Osteocyte (in vitro differentiated cells): ENCODE data around the gene DGKZ. TPM values are rescaled to one million over a fixed set of nuclear protein-coding genes. Genes with fewer than 3 reads are reported as not detected.
A peak's percentile ranks its signal among the peaks of the same experiment; 100 is the strongest.

Experiments used
- DNase-seq: peaks from one replicate; pipeline ENCODE4 v3.0.0; 2021; ENCODE audit warnings: mixed read lengths; ENCODE audit not compliant: unreplicated experiment; ENCODE audit errors: extremely low spot score
- H3K27ac Mint-ChIP-seq: one replicate; pipeline ENCODE4 v1.8.0; 2021; ENCODE audit warnings: mild to moderate bottlenecking, mixed read lengths; ENCODE audit not compliant: unreplicated experiment
- H3K27me3 Mint-ChIP-seq: one replicate; pipeline ENCODE4 v1.8.0; 2021; ENCODE audit warnings: mixed read lengths; ENCODE audit not compliant: unreplicated experiment
- H3K36me3 Mint-ChIP-seq: one replicate; pipeline ENCODE4 v1.8.0; 2021; ENCODE audit warnings: mixed read lengths; ENCODE audit not compliant: unreplicated experiment
- H3K4me1 Mint-ChIP-seq: one replicate; pipeline ENCODE4 v1.8.0; 2021; ENCODE audit warnings: mixed read lengths; ENCODE audit not compliant: unreplicated experiment
- H3K4me3 Mint-ChIP-seq: one replicate; pipeline ENCODE4 v1.8.0; 2021; ENCODE audit warnings: mild to moderate bottlenecking, moderate library complexity, mixed read lengths; ENCODE audit not compliant: unreplicated experiment
- H3K9me3 Mint-ChIP-seq: one replicate; pipeline ENCODE4 v1.8.0; 2021; ENCODE audit warnings: mixed read lengths; ENCODE audit not compliant: unreplicated experiment
- total RNA-seq: library from RNA; stranded (reverse); gene quantifications from 2 replicates; pipeline ENCODE4 v1.2.1, GENCODE V29; 2021
- TF ChIP-seq, protein P1 (sequence below): fragments of 200-600 bp; sonication (generic); IDR thresholded peaks from 2 replicates; pipeline ENCODE4 v1.5.0; 2021; ENCODE audit warnings: antibody characterized with exemption, mild to moderate bottlenecking, moderate library complexity

DGKZ gene
- total RNA-seq, 1 donor from 2014 or later = 49.9 TPM

DNA sequence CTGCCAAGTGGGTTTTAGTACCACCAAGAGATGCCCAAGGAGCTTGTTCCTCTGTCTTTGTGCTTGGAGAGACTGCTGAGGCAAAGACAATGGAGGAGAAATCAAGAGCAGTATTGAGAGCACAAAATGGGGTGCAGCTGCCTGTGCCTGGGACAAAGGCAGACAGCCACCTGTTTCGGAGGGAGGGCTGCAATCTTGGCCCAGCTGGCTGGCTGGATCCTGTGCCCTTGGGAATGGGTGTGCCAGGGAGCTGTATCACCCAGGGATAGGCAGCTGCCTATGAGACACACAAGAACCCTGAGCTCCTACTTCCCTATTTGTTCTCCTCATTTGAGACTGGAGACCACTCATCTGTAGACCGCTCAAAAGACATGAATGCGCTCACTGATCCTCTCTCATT lies 67.6 kb downstream of the DGKZ start:
- Mint-ChIP-seq H3K36me3 (peaks cover 30% of the 10 kb centered on the region), H3K4me3 (no peak overlapping the region), H3K27ac (no peak overlapping the region), H3K27me3 (no peaks in the 10 kb centered on the region), H3K4me1 (no peaks in the 10 kb centered on the region), H3K9me3 (no peaks in the 10 kb centered on the region)
- no peak for DNase-seq
- TF ChIP-seq, protein P1, sequence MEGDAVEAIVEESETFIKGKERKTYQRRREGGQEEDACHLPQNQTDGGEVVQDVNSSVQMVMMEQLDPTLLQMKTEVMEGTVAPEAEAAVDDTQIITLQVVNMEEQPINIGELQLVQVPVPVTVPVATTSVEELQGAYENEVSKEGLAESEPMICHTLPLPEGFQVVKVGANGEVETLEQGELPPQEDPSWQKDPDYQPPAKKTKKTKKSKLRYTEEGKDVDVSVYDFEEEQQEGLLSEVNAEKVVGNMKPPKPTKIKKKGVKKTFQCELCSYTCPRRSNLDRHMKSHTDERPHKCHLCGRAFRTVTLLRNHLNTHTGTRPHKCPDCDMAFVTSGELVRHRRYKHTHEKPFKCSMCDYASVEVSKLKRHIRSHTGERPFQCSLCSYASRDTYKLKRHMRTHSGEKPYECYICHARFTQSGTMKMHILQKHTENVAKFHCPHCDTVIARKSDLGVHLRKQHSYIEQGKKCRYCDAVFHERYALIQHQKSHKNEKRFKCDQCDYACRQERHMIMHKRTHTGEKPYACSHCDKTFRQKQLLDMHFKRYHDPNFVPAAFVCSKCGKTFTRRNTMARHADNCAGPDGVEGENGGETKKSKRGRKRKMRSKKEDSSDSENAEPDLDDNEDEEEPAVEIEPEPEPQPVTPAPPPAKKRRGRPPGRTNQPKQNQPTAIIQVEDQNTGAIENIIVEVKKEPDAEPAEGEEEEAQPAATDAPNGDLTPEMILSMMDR = no peak

DNA sequence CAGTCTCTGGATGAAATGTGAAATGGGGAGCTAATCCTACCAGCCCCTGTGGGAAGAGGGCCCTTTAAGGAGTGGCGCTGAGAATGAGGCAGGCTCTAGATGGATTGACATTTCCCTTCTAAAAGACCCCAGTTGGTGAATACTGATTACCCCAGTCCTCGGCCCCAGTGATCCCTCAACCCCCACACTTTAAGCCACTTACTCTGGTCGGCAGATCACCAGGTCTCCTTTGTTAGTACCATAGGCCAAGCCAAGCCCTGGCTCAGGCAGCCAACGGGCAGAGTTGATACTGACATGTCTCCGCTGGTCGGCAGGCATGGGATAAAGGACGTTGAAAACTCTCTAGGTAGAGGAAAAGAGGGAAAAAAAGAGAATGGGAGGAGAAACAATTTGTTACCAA lies 70.4 kb downstream of the DGKZ start:
- no peaks in the 10 kb centered on the region for H3K4me1 Mint-ChIP-seq
- DNase-seq = no peak
- no peaks in the 10 kb centered on the region for H3K9me3 Mint-ChIP-seq
- H3K27ac Mint-ChIP-seq = no peak overlapping the region
- TF ChIP-seq, protein P1 = no peak
- peaks cover 37% of the 10 kb centered on the region for H3K36me3 Mint-ChIP-seq
- H3K4me3 Mint-ChIP-seq = no peak overlapping the region
- H3K27me3 Mint-ChIP-seq = no peaks in the 10 kb centered on the region

DNA sequence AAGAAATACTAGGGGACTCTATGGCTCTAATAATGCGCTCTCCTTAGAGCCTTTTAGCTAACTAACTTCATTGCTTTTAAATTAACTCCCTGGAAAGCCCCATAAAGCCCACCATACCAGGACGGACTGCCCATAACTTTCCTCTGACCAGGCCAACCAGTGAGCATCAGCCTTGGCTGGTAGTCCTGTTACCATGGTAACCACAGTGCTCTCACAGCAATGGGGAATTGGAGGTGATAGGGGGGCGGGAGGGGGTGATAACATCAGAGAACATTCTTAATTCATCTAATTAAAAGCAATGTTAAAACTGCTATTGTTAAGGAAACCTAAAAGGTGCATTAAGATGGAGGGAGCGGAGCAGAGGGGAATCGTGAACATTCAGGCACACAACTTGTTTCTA lies 71.5 kb downstream of the DGKZ start:
- H3K27me3 Mint-ChIP-seq = no peaks in the 10 kb centered on the region
- no peaks in the 10 kb centered on the region for H3K9me3 Mint-ChIP-seq

DNA sequence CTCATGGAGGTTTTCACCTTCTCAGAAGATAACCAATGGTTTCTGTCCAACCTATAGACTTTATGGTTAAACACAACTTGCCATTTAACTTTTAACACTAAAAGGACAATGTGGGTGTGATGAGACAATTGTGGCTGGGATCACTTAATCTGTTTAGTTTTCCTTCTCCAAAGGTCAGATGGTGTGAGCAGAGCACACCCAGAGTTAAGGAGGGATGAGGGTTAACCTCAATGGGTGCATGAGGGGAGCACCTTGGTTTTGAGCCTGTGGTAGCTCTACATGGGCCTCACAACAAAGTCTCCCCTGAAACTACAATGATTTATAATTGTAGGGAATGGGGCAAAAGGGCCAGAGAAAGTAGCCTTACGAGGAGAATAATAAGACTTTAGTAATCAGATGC lies 73.2 kb downstream of the DGKZ start:
- TF ChIP-seq, protein P1 = no peak
- H3K27ac Mint-ChIP-seq = no peak overlapping the region
- no peaks in the 10 kb centered on the region for H3K27me3 Mint-ChIP-seq
- peaks cover 27% of the 10 kb centered on the region for H3K36me3 Mint-ChIP-seq
- peak; percentile 5 for DNase-seq
- no peak overlapping the region for H3K4me3 Mint-ChIP-seq
- no peaks in the 10 kb centered on the region for H3K4me1 Mint-ChIP-seq
- no peaks in the 10 kb centered on the region for H3K9me3 Mint-ChIP-seq

More for the DNA sequence above, 71.5 kb downstream of the DGKZ start:
- Mint-ChIP-seq H3K27ac (no peak overlapping the region), H3K36me3 (peaks cover 37% of the 10 kb centered on the region), H3K4me3 (no peak overlapping the region), H3K4me1 (no peaks in the 10 kb centered on the region)
- TF ChIP-seq, protein P1 = no peak
- DNase-seq = no peak

DNA sequence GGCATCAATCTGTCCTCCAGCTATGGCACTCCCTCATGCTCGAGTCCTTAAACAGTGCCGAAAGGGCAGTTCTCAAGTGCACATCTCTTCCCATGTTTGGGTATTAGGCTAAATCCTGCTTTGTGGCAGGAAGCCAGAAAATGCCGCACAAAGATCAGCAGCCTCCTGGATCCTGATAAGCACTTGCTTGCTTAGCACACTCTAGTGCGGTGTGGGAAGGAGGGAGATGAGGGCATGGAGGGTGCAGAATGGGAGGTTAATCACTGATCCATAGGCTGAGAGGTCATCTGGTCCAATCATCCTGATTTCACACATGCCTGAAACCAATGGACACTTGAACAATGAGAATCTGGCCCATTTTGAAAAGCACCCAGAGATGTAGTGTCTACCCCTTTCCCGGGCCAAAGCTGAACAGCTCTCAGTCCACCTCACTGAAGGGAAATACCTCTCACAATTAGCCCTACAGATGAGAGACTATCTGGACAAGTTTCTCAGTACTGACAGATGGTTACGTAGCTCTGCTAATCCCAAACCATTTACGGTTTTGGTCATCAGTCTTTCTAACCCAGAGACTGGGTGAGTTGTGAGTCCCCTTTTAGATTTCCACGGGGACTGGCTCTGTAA lies 74.1 kb downstream of the DGKZ start:
- Mint-ChIP-seq H3K9me3 (no peaks in the 10 kb centered on the region), H3K27me3 (no peaks in the 10 kb centered on the region), H3K4me3 (no peak overlapping the region), H3K36me3 (peaks cover 23% of the 10 kb centered on the region), H3K4me1 (no peaks in the 10 kb centered on the region), H3K27ac (no peak overlapping the region)
- TF ChIP-seq, protein P1 = no peak
- DNase-seq = peak; percentile 46
